Activated CD8-positive, alpha-beta memory T cell treated with anti-CD3 and anti-CD28 coated beads, Interleukin-2, amount 10 ng/mL, durations not matched to agents 7 days and 5 days (primary cell): ENCODE data around the gene SLC17A2. TPM values are rescaled to one million over a fixed set of nuclear protein-coding genes. Genes with fewer than 3 reads are reported as not detected.

Source experiments
- total RNA-seq, 2 experiments: library from RNA; stranded (reverse); gene quantifications; one replicate each; pipeline ENCODE4 v1.2.3, GENCODE V29; 2021

Gene SLC17A2
- total RNA-seq, 2 experiments from 2014 or later: not detected

Other genes starting within 250 kb of the SLC17A2 start
- gene SLC17A4, start 175.9 kb downstream of the SLC17A2 start, total RNA-seq: not detected
- not detected for gene SLC17A1, start 98.6 kb downstream of the SLC17A2 start, total RNA-seq
- gene SLC17A3, start 56.4 kb downstream of the SLC17A2 start, total RNA-seq: under 1 TPM; 0.26 to 0.76 TPM
- 10 to 100 TPM; 19.0 to 28.2 TPM for gene TRIM38, start 32.1 kb upstream of the SLC17A2 start, total RNA-seq
- gene HFE, start 156.7 kb upstream of the SLC17A2 start, total RNA-seq: 1 to 10 TPM; 1.6 to 3.4 TPM